Measurements from ENCODE around the gene TNF. TPM values are rescaled to one million over a fixed set of nuclear protein-coding genes. Genes with fewer than 3 reads are reported as not detected.
A peak's percentile ranks its signal among the peaks of the same experiment; 100 is the strongest.

Gene TNF
- total RNA-seq, 4 donors from 2014 or later: 1.0 to 6.4 (median 3.3) TPM

DNA sequence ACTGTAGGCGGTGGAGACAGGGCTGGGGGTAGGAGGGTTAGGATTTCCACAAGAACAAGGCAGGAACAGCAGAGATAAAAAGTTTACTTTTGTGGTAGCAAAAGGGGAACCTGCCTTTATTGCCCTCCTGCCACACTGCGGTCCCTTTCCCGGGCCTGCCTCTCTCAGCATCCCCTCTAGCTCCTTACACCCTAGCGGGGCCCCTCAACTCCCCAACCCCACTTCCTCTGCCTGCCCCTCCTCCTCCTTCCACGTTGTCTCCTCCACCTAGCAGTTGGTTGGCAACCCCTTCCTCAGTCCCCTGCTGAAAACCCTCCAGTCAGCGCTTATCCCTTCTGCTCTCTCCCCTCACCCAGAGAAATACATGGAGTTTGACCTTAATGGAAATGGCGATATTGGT, 40.4 kb downstream of the TNF start:
- no peaks in the 10 kb centered on the region for H3K9me3 ChIP-seq
- 52% methylated on average over 7 of the region's 7 CpGs for WGBS
- no peaks in the 10 kb centered on the region for H3K36me3 ChIP-seq
- H3K4me1 ChIP-seq: peaks cover 4% of the 10 kb centered on the region
- no peak overlapping the region for H3K27ac ChIP-seq
- DNase-seq (ENCODE audit: low spot score in 2 of 2): no peak
- no peaks in the 10 kb centered on the region for H3K27me3 ChIP-seq
- TF ChIP-seq, protein P1, sequence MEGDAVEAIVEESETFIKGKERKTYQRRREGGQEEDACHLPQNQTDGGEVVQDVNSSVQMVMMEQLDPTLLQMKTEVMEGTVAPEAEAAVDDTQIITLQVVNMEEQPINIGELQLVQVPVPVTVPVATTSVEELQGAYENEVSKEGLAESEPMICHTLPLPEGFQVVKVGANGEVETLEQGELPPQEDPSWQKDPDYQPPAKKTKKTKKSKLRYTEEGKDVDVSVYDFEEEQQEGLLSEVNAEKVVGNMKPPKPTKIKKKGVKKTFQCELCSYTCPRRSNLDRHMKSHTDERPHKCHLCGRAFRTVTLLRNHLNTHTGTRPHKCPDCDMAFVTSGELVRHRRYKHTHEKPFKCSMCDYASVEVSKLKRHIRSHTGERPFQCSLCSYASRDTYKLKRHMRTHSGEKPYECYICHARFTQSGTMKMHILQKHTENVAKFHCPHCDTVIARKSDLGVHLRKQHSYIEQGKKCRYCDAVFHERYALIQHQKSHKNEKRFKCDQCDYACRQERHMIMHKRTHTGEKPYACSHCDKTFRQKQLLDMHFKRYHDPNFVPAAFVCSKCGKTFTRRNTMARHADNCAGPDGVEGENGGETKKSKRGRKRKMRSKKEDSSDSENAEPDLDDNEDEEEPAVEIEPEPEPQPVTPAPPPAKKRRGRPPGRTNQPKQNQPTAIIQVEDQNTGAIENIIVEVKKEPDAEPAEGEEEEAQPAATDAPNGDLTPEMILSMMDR (IDR thresholded peaks at IDR 0.05): no peak
- TF ChIP-seq POLR2AphosphoS5 (IDR thresholded peaks at IDR 0.05) (no peak), POLR2A (IDR thresholded peaks at IDR 0.05) (no peak), EP300 (IDR thresholded peaks at IDR 0.05) (no peak)
- peak overlapping the region; percentile 8 for H3K4me3 ChIP-seq

DNA sequence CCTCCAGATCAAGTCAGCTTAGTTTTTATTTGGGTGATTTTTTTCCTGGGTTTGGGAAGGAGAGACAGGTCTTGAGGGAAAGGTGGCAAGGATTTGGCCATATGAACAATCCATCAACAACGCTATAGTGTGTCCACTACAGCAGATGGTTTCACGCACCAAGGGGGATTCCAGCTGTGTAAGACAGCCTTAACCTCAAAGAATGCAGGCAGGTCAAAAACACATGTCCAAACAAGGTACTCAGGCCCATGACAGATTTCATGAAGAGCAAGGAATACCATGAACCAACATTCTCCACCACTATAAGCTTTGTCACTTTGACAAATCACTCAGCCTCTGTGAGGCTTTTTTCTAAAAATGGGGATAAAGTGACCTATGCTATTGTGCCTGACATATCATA, 41.6 kb downstream of the TNF start:
- H3K4me3 ChIP-seq: no peak overlapping the region
- H3K27me3 ChIP-seq: no peaks in the 10 kb centered on the region
- H3K9me3 ChIP-seq: no peaks in the 10 kb centered on the region
- no peak for TF ChIP-seq POLR2A (IDR thresholded peaks at IDR 0.05)
- TF ChIP-seq EP300 (IDR thresholded peaks at IDR 0.05): no peak
- TF ChIP-seq, protein P1 (IDR thresholded peaks at IDR 0.05): no peak
- no peak for TF ChIP-seq POLR2AphosphoS5 (IDR thresholded peaks at IDR 0.05)
- WGBS: 88% methylated on average over 2 of the region's 2 CpGs
- H3K27ac ChIP-seq: no peak overlapping the region
- peaks cover 14% of the 10 kb centered on the region for H3K4me1 ChIP-seq
- H3K36me3 ChIP-seq: no peaks in the 10 kb centered on the region
- no peak for DNase-seq (ENCODE audit: low spot score in 2 of 2)

DNA sequence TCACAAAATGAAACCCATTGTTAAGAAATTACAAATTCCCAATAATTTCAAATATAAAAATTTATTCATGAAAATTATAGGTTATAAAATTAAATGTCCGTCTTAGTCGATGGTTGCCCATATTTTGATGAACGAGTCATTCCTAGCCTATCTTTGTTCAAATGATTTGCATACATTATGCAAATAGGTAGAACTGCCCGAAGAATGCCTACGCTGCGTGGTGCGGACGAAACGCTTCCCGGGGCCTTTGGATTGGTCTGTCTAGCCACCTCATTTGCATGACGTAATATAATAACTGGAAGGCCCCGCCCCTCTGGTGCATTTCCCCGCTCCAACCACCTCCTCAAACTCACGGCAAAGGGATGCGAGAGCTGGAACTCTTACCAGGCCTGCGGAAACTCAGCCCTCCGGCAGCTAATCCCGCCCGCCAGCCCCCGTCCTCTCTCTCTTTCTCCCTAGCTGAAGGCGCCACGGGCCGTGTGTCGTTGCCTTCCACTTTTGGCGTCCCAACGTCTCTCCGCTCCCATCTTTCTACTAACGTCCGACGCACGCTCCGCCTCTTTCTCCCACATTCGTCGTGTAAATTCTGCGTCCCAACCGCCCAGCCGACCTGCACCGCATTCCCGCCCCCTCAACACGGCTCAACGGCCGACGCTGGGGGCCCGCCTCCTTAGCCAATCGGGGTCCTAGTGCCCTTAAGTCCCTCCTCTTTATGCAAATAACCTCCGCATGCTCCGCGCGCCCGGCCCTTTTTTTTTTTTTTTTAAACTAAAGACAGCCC, 44.6 kb downstream of the TNF start:
- Histone ChIP-seq H3K36me3 (peaks cover 17% of the 10 kb centered on the region), H3K9me3 (no peaks in the 10 kb centered on the region), H3K4me1 (peaks cover 24% of the 10 kb centered on the region), H3K4me3 (peak overlapping the region; percentile 65), H3K27ac (peak overlapping the region; percentile 96), H3K27me3 (no peaks in the 10 kb centered on the region)
- WGBS: under 1% methylated on average over 50 of the region's 50 CpGs
- no peak for TF ChIP-seq EP300 (IDR thresholded peaks at IDR 0.05)
- TF ChIP-seq POLR2AphosphoS5 (IDR thresholded peaks at IDR 0.05): peak; percentile 4 to 87 (median 85)
- TF ChIP-seq, protein P1 (IDR thresholded peaks at IDR 0.05): no peak
- TF ChIP-seq POLR2A (IDR thresholded peaks at IDR 0.05): peak; percentile 79 to 92
- peak; percentile 99 to 100 for DNase-seq (ENCODE audit: low spot score in 2 of 2)

DNA sequence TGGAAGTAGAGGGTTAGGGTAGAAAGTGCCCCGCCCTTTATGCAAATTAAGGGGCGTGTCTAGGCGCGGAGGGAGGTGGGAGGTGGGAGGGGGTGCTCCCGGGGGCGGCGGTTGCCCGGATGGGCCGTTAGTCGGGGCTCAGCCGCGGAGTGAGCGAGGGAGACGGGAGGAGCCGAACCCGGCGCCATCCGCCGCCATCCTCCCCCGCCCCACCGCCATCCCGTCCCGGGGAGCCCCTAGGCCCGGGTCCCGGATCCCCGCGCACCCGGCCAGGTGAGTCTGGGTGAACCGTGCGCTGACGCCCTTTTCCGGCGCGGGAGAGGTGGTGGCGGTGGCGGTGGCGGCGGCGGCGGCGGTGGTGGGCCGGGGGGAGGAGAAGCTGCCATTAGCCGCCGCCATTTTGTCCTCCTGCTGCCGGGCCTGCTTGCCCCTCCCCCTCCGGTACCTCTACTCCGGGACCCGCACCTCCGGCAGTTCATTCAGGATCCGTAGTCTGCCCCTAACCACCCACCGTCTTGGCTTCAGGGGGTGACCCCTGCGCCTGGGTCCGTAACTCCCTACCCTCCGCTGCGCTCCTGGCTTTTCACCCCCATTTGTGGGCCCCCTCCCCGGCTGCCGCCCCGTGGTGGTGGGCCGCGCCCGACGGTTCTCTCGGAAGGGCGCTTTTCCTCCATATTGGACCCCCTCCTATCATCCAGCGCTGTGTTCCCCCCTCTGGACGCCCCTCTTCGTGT, 45.4 kb downstream of the TNF start, which contains the start of gene PRRC2A:
TSS of gene PRRC2A (plus strand) at position 130 of the 734 bp plus-strand sequence. CDS start 2,075 bp downstream, outside the sequence.
- Histone ChIP-seq H3K36me3 (peaks cover 25% of the 10 kb centered on the region), H3K27ac (peak within 1 kb of the TSS; percentile 96), H3K4me1 (peaks cover 24% of the 10 kb centered on the region), H3K4me3 (peak within 1 kb of the TSS; percentile 65), H3K27me3 (no peaks in the 10 kb centered on the region), H3K9me3 (no peaks in the 10 kb centered on the region)
- TF ChIP-seq EP300 (IDR thresholded peaks at IDR 0.05) (no peak), POLR2AphosphoS5 (IDR thresholded peaks at IDR 0.05) (peak in 2 of 3 donors; percentile 14 to 32), POLR2A (IDR thresholded peaks at IDR 0.05) (peak in 1 of 2 donors; percentile 73)
- TF ChIP-seq, protein P1 (IDR thresholded peaks at IDR 0.05): no peak
- DNase-seq (ENCODE audit: low spot score in 2 of 2): peak; percentile 91 to 98
- 0% methylated on average over 32 of the region's 67 CpGs for WGBS
